GM18505 (cell line): ENCODE results near the gene PLK2.

ENCODE experiments used
- ATAC-seq: cut with Tn5 transposase; IDR thresholded peaks from one replicate; pipeline ENCODE4 v1.9.1; 2021; ENCODE audit not compliant: unreplicated experiment
- POLR2A ChIP-seq: IDR thresholded peaks from 4 replicates; pipeline ENCODE4 v1.6.1; 2011; ENCODE audit warnings: borderline replicate concordance; ENCODE audit not compliant: insufficient read depth, insufficient read length; ENCODE audit errors: extremely low read depth

The PLK2 gene

GRCh38 chr5:58406394-58406793 is 53.5 kb downstream of the PLK2 start:
- TF ChIP-seq POLR2A, result no peak
- no peak for ATAC-seq

GRCh38 chr5:58405175-58405574 is 54.7 kb downstream of the PLK2 start:
- no peak for TF ChIP-seq POLR2A

GRCh38 chr5:58404734-58405133 is 55.2 kb downstream of the PLK2 start:
- no peak for ATAC-seq
- no peak for TF ChIP-seq POLR2A

More at GRCh38 chr5:58405175-58405574, 54.7 kb downstream of the PLK2 start:
- ATAC-seq, result no peak
